GM13976 (cell line): ENCODE data around the gene MCTP2.

Source experiments
- DNase-seq: peaks from one replicate; pipeline ENCODE4 v3.0.0; 2012; ENCODE audit warnings: low spot score
- CTCF ChIP-seq: IDR thresholded peaks from 2 replicates; pipeline ENCODE4 v1.5.1; 2012; ENCODE audit warnings: borderline replicate concordance, mild to moderate bottlenecking; ENCODE audit not compliant: insufficient read depth; ENCODE audit errors: extremely low read depth, missing control alignments, control extremely low read depth
- in situ Hi-C: fragments of 300-500 bp; cut with MboI; formaldehyde crosslinking; loops from one replicate; pipeline ENCODE4 v1.12.0; 2022; ENCODE audit warnings: low sequenced_read_pairs, mixed read lengths, inconsistent platforms; ENCODE audit not compliant: unreplicated experiment

MCTP2 gene

GRCh38 chr15:94351031-94351535, 119.7 kb downstream of the MCTP2 start:
- in situ Hi-C loops: no loop called here
- DNase-seq: no peak
- TF ChIP-seq CTCF: no peak

GRCh38 chr15:94352636-94353487, 121.5 kb downstream of the MCTP2 start:
- no peak for TF ChIP-seq CTCF
- no peak for DNase-seq
- in situ Hi-C loops: no loop called here

- DNase-seq: no peak
- in situ Hi-C loops: no loop called here
- no peak for TF ChIP-seq CTCF
Observed at GRCh38 chr15:94353488-94353820, 122.1 kb downstream of the MCTP2 start.

- in situ Hi-C loops: no loop called here
- DNase-seq: no peak
- TF ChIP-seq CTCF: no peak
Observed at GRCh38 chr15:94354655-94355054, 123.3 kb downstream of the MCTP2 start.

GRCh38 chr15:94359716-94360115, 128.4 kb downstream of the MCTP2 start:
- in situ Hi-C loops: no loop called here
- DNase-seq: no peak
- no peak for TF ChIP-seq CTCF

- TF ChIP-seq CTCF: no peak
- in situ Hi-C loops: no loop called here
Observed at GRCh38 chr15:94360251-94360685, 128.9 kb downstream of the MCTP2 start.

More at GRCh38 chr15:94360251-94360685, 128.9 kb downstream of the MCTP2 start:
- DNase-seq: no peak
